Stimulated activated CD4-positive, alpha-beta T cell treated with anti-CD3 and anti-CD28 coated beads, Interleukin-15, amount 100 ng/mL, for 24 hours (primary cell): Measurements from ENCODE around the gene RCAN1.

Experiments
- DNase-seq: peaks from one replicate; pipeline ENCODE4 v3.0.0-alpha.2; 2020

Gene RCAN1

GRCh38 chr21:34614628-34615486, at the start of gene RCAN1:
RCAN1 (minus strand) TSS chr21:34615113; CDS start chr21:34615011, 102 bp downstream.
- peak; percentile 90 for DNase-seq

GRCh38 chr21:34661848-34662247, 46.9 kb upstream of the RCAN1 start:
- DNase-seq = no peak

GRCh38 chr21:34653522-34653921, 38.6 kb upstream of the RCAN1 start:
- no peak for DNase-seq

- no peak for DNase-seq
These were observed 36.7 kb upstream of the RCAN1 start for GRCh38 chr21:34651642-34652041.

GRCh38 chr21:34650861-34651431, 36.0 kb upstream of the RCAN1 start:
- no peak for DNase-seq

- no peak for DNase-seq
These were observed 34.5 kb upstream of the RCAN1 start for GRCh38 chr21:34649400-34649799.

GRCh38 chr21:34648739-34649297, 33.9 kb upstream of the RCAN1 start:
- DNase-seq = no peak

GRCh38 chr21:34647555-34647954, 32.6 kb upstream of the RCAN1 start:
- DNase-seq = no peak

- no peak for DNase-seq
These were observed 29.9 kb upstream of the RCAN1 start for GRCh38 chr21:34644825-34645224.

- peak; percentile 8 for DNase-seq
These were observed 27.5 kb upstream of the RCAN1 start for GRCh38 chr21:34642211-34643075.

- DNase-seq = peak; percentile 38
These were observed 25.9 kb upstream of the RCAN1 start for GRCh38 chr21:34640858-34641257.

GRCh38 chr21:34639882-34640788, 25.2 kb upstream of the RCAN1 start:
- peak; percentile 60 for DNase-seq

GRCh38 chr21:34639250-34639649, 24.3 kb upstream of the RCAN1 start:
- no peak for DNase-seq

GRCh38 chr21:34636961-34637360, 22.0 kb upstream of the RCAN1 start:
- no peak for DNase-seq

- DNase-seq = peak; percentile 39
These were observed 20.4 kb upstream of the RCAN1 start for GRCh38 chr21:34635307-34635706.

GRCh38 chr21:34632498-34632897, 17.6 kb upstream of the RCAN1 start:
- DNase-seq = no peak

- DNase-seq = peak; percentile 20
These were observed 15.7 kb upstream of the RCAN1 start for GRCh38 chr21:34630536-34631143.

- no peak for DNase-seq
These were observed 11.2 kb upstream of the RCAN1 start for GRCh38 chr21:34626131-34626530.

- DNase-seq = no peak
These were observed 10.2 kb upstream of the RCAN1 start for GRCh38 chr21:34625030-34625593.

- DNase-seq = no peak
These were observed 8.6 kb upstream of the RCAN1 start for GRCh38 chr21:34623516-34623915.
